Measurements from ENCODE around the gene DENND4B.

DENND4B gene

GRCh38 chr1:153944005-153944826, 2.3 kb downstream of the DENND4B start:
- no peak for DNase-seq

- no peak for DNase-seq
Observed at GRCh38 chr1:153942766-153943549, 3.6 kb downstream of the DENND4B start.

DNA sequence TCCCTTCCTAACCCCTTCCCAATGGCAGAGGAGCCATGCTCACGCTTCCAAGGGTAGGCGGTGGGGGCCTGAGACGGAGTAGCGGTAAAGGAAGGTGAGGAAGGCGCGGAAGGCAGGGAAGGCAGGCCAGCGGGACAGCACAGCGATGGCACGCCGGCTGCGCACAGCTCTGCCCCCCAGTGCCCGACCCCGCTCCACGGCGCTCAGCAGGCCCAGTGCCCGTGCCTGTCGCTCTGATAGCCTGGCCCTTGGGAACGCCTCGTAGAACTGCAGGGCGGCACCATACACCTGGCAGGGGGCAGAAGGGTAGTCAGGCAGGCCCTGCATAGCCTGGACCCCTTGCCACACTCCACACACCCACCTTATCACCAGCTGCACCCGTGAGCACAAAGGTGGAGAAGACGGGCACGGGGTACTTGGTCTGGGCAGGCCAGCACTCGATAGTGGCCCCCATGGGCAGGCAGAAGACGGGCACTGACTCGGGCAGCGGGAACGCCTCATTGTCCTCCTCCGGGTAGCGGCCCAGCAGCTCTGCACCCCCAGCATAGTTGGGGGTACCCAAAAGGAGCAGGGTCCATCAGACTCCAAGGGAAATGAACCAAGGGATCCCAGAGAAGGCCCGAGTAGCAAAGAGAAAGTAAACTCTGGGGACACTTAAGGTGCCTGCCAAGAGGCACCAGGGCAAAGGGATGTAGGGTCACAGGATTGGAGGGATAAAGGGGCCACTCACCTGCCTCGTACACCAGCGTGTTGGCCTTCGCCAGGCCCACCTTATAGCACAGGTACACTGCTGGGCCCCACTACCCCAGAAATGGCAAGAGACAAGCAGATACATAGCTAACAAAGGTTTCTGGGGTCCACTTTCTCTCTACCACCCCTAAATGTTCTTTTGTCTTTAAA, 4.4 kb downstream of the DENND4B start:
- no peak for DNase-seq

DNA sequence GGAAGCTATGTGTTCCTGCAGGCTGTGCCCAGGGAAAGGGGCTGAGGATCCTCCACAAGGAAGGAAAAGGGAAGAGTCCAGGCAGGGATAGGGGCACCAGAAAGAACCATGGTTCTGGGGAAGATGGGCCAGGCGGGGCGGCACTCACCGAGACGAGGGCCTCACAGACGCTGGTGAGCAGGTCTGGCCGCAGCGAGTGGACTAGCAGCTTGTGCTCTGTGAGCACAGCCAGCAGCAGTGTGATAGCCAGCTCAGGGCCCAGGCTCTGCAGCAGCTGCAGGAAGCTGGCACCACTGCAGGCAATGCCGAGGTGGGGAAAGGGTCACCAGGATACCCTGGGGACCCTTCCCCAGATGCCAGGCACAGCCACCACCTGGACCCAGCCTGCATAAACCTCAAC, 5.8 kb downstream of the DENND4B start:
- DNase-seq: no peak

DNA sequence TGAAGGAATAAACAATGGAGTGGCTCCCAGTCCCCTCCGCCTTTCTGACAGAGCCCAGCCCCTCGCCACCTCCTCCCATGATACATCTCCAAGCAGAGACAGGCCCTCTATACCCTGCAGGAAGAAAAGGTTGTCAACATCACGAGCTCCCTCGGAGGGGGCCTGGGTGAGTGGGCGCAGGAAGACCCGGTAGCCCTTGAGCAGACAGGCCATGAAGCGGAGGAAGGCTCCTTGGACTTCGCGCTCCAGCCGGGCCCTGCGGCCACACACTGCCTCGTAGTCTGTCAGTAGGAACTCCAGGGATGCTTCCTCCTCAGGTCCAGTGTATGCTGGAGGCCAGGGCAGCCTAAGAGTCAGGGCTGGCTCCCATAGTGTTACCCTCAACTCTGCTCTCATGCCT, 7.0 kb downstream of the DENND4B start:
- no peak for DNase-seq

DNA sequence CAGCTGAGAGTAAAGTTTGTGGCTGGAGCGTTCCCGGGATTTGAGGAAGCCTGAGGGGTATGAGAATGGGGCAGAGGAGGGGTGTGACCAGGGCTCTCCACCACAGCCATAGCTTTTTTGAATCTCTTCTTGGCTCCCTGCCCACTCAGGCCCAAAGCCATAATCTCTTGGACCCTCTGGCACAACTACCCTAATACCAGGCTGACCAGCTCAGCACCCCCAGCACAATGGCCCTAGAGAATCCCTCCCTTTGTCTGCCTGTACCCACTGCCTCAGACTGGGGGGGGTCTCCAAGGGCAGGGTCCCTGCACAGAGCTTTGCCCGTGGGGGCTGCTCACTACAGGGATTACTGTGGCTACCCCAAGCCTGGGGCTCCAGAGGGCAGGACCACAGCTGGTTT, 7.5 kb downstream of the DENND4B start:
- no peak for DNase-seq

GRCh38 chr1:153937331-153937730, 9.2 kb downstream of the DENND4B start:
- no peak for DNase-seq

DNA sequence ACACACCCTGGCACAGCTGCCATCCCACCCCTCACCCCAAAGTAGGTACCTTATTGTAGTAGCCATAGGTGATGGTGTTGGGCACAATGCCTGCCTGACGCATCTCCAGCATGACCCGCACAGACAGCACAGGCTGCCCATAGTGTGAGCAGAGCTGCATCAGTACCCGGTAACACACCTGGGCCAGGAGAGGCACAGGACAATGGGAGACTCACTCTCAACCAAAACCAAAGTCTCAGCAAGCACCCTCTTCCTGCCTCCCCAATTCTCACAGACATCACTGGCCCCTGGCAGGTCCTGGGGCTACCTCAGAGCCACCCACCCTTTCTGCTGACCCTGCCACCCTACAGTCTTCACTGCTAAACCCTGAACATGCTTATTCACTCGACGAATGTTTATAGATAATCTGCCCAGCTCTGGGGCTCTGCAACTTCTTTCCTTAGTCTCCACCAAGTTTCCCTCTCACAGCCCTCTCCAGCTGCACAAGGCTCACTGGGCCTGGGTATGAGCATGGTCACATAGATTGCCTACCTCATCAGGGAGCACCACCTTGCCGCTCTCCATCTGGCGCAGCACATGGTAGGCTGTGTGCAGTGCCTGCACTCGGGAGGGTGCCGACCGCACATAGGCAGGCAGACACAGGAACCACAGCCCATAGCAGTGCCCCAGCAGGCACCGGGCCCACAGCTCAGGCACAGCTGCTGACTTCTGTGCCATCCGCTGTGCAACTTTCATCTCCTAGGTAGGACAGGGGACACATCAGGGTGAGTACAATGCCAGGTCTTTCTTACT, 10.3 kb downstream of the DENND4B start:
- DNase-seq: no peak

- DNase-seq: no peak
Observed at GRCh38 chr1:153934746-153935145, 11.8 kb downstream of the DENND4B start.

GRCh38 chr1:153933955-153934354, 12.6 kb downstream of the DENND4B start:
- no peak for DNase-seq

- DNase-seq: no peak
Observed at GRCh38 chr1:153933430-153933829, 13.1 kb downstream of the DENND4B start.

DNA sequence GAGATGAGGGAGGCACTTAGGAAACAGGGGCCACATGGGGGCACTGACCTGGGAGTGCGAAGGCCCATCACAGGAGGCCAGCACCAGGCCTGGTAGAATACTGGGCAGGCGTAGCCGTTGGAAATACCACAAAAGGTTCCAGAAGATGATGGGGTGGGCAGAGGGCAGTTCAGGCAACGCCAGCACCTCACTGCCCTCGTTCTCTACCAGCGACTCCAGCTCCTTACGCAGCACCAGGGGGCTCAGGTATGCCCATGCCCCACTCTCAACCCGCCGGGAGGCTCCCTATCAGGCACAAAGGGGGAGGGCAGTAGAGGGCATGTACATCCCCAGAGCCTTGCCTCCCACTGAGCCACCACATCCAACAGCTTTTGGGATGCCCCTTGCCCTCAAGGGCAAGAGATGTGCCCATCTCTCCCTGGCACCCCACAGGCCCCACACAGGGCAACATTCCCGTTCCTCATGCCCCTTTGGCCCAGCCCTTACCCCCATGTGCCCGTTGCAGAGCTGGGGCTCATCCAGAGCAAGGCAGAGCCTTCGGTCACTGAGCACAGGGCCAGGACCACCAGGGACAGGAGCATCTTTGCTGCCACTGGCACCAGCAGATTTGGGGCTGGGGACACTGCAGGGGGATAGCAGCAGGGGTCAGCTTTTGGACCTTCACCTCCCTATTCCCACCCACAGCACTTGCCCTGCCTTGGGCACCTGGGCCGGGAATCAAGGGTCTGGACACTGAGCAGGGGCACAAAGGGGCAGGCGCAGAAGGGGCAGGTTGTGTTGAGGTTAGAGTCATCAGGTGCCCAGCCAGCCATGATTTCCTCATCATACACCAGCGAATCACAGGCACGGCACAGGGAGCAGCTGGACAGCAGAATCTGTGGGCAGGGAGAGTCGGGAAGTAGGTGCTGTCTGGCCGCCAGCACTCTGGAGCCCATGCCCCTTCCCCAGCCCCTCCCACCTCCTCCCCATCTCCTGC, 14.1 kb downstream of the DENND4B start:
- DNase-seq: no peak

GRCh38 chr1:153929981-153930948, 16.3 kb downstream of the DENND4B start:
- DNase-seq: no peak

DNA sequence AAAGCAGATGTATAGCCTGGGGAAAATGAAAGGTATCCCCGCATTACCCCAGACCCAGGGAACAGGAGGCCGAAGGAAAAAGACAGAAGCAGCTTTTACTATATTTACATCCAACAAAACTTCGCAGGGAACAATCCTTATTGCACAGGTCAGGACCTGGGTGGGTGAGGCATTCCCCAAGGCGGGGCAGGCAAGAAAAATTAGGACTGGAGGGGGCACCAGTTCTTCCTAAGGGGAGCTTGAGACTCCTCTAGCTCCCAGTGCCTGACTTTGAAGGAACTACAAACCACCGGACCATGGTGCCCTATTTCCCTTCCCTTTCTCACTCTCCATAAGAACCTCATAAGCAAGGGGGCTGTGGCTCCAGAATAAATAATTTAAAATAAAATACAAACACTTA, 17.1 kb downstream of the DENND4B start:
- DNase-seq: no peak

DNA sequence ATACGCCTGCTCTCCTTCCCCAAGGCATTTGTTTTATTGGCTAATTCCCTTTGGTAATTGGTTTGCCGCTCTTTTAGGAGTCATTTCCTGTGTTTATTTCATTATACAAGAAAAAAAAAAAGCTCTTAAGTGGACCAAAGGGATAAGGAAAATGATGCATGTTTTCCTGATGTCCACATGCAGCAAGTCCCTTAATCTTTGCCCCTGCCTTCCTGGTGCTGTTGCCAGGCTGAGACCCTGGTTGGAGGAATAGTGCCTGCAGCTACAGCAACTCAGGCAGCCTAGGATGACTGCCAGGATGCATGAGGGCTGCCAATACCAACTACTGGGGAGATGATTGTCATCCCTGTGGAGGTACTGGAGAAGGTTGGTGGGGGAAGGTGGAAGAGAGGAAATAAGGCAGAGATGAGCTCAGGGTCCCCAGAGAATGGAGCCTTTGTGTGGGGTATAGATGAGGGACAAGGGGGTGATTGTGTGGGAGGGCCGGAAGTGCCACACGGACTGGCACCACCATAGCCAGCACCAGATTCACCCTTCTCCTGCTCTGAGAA, 17.7 kb downstream of the DENND4B start:
- DNase-seq: no peak

DNA sequence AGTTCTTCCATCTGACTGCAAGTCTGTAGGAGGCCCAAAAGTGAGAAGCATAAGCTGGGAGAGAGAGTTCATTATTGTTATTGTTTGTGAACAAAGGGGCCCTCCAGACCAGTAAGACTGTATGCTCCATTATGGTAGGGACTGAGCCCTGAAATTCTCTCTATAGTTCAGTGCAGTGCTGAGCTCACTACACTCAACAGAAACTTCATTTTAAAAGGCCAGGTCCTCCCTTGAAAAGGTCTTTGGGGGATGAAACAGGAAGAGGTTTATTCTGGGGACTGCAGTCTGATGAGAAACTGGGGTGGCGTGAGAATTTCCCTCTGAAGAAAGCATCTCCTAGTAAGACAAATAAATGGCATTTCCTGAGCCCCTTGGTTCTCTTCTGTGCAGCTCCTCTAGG, 18.3 kb downstream of the DENND4B start:
- no peak for DNase-seq

DNA sequence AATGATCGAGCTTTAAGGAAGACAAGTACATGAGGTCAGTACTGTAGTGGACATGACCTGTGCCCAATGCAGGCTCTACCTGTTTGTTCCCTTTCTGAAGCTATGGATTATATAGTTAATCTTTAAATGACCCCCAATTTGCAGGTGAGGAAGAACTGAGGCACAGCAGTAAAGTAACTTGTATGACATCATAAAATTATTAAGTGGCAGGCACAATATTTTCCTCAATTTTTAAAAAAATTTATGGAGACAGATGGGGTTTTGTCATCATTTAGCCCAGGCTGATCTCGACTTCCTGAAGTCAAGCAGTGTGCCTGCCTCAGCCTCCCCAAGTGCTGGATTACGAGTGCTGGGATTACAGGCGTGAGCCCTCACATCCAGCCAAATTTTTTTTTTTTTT, 20.1 kb downstream of the DENND4B start:
- DNase-seq: no peak

DNA sequence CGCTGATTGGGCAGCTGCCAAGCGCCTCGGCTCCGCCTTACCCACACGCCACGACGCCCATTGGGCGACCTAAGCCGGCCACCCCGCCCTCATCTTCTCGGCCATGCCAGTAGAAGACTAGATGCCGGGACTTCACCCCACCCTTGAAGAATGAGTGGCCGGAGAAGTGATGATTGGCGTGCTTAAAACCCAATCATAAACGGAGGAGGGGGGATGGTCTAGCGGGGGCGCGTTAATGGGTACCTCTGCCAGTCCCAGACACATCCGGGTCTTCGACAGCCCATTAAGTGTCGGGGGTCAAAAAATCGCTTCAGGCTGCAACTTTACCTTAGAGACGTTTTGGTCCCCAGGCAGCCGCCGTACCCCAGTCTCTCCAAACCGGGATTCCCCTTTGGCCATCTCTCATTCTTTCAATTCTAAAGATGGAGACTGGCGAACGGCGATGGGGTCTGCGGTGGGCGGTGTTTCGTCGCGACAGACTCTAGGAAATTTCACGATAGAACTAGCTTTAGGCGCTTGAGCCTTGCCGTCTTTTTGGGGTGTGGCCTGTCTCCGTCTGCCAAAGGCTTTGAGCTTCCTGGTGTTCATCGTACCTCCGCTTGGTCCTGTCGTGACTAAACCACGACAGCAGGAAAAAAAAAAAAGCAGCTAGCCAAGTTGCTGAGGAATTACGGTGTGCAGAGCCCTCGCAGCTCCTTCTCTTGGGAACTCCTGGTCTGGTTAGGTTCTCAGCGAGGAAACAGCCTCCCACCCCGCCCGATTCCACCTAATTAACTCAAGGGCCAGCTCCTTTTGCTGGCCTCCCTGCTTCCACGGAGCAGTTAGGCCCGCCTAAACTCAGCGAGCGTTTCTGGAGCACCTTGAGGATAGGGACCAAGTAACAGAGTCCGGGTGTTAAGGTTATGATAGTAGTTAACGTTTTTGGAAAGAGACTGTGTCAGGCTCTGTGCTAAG, 23.3 kb downstream of the DENND4B start, which contains the start of gene GATAD2B:
GATAD2B (minus strand) TSS at position 1 of the 954 bp plus-strand sequence. CDS start 94,625 bp downstream, outside the sequence.
- peak; percentile 99 for DNase-seq
